IMR-90 (cell line): Measurements from ENCODE around the gene HMOX2.

ENCODE experiments used
- CHD1 ChIP-seq: IDR thresholded peaks from 2 replicates; pipeline ENCODE4 v1.6.1; 2012; ENCODE audit warnings: low read depth, low read length, improper control_type of control experiment
- MAFK ChIP-seq: IDR thresholded peaks from 2 replicates; pipeline ENCODE4 v1.6.1; 2012; ENCODE audit warnings: low read depth, low read length, improper control_type of control experiment
- MAZ ChIP-seq: IDR thresholded peaks from 2 replicates; pipeline ENCODE4 v1.6.1; 2012; ENCODE audit warnings: low read depth, mild to moderate bottlenecking, low read length, improper control_type of control experiment, moderate library complexity, borderline replicate concordance
- MXI1 ChIP-seq: IDR thresholded peaks from 2 replicates; pipeline ENCODE4 v1.6.1; 2012; ENCODE audit warnings: low read depth, mild to moderate bottlenecking, low read length, moderate library complexity, borderline replicate concordance
- POLR2A ChIP-seq: IDR thresholded peaks from 2 replicates; pipeline ENCODE4 v1.6.1; 2012; ENCODE audit warnings: mild to moderate bottlenecking, low read depth, low read length
- RAD21 ChIP-seq: IDR thresholded peaks from 2 replicates; pipeline ENCODE4 v1.6.1; 2012; ENCODE audit warnings: low read length, improper control_type of control experiment
- RFX5 ChIP-seq: IDR thresholded peaks from 2 replicates; pipeline ENCODE4 v1.8.0; 2012; ENCODE audit warnings: low read depth, mild to moderate bottlenecking, low read length, moderate library complexity
- SMC3 ChIP-seq: fragments of 150-350 bp; IDR thresholded peaks from 2 replicates; pipeline ENCODE4 v1.6.1; 2016; ENCODE audit warnings: low read depth, mild to moderate bottlenecking, antibody characterized with exemption, low read length, moderate library complexity
- TF ChIP-seq, protein P1 (sequence below): conservative IDR thresholded peaks from 2 replicates; pipeline ENCODE4 v1.5.1; 2012; ENCODE audit warnings: mild to moderate bottlenecking, low read depth, low read length, improper control_type of control experiment
- TF ChIP-seq, protein P2 (sequence below): fragments of 150-350 bp; IDR thresholded peaks from 2 replicates; pipeline ENCODE4 v1.6.1; 2017; ENCODE audit warnings: mild to moderate bottlenecking, antibody characterized with exemption, low read length, low read depth

DNA sequence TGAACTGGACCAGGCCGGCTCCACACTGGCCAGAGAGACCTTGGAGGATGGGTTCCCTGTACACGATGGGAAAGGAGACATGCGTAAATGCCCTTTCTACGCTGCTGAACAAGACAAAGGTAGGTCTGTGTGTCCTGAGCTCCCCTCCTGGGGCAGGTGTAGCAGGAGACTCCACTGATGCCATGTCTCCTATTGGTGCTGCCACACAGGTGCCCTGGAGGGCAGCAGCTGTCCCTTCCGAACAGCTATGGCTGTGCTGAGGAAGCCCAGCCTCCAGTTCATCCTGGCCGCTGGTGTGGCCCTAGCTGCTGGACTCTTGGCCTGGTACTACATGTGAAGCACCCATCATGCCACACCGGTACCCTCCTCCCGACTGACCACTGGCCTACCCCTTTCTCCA is 33.2 kb downstream of the HMOX2 start:
- TF ChIP-seq, protein P1, sequence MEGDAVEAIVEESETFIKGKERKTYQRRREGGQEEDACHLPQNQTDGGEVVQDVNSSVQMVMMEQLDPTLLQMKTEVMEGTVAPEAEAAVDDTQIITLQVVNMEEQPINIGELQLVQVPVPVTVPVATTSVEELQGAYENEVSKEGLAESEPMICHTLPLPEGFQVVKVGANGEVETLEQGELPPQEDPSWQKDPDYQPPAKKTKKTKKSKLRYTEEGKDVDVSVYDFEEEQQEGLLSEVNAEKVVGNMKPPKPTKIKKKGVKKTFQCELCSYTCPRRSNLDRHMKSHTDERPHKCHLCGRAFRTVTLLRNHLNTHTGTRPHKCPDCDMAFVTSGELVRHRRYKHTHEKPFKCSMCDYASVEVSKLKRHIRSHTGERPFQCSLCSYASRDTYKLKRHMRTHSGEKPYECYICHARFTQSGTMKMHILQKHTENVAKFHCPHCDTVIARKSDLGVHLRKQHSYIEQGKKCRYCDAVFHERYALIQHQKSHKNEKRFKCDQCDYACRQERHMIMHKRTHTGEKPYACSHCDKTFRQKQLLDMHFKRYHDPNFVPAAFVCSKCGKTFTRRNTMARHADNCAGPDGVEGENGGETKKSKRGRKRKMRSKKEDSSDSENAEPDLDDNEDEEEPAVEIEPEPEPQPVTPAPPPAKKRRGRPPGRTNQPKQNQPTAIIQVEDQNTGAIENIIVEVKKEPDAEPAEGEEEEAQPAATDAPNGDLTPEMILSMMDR, result no peak
- TF ChIP-seq SMC3 (no peak), MAFK (no peak), POLR2A (no peak), RFX5 (no peak), MXI1 (no peak), RAD21 (no peak), CHD1 (no peak), MAZ (no peak)
- TF ChIP-seq, protein P2, sequence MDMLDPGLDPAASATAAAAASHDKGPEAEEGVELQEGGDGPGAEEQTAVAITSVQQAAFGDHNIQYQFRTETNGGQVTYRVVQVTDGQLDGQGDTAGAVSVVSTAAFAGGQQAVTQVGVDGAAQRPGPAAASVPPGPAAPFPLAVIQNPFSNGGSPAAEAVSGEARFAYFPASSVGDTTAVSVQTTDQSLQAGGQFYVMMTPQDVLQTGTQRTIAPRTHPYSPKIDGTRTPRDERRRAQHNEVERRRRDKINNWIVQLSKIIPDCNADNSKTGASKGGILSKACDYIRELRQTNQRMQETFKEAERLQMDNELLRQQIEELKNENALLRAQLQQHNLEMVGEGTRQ, result no peak
